ENCODE measurements around the gene TTLL9.

DNA sequence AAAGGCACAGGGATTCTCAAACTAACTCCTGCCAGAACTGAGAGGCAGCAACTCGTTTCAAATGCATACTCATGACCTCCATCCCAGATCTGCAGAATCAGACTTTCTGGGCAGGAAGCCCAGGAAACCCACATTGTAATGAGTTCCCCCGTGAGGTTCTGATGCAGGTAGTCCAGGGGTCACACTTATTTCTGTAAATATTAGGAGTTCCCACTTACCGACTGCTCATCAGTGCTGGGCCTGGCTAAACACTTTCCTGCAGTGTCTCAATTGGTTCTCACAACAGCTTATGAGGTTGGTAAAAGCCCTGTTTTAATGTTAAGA lies 11.7 kb upstream of the TTLL9 start:
- TF ChIP-seq, protein P1, sequence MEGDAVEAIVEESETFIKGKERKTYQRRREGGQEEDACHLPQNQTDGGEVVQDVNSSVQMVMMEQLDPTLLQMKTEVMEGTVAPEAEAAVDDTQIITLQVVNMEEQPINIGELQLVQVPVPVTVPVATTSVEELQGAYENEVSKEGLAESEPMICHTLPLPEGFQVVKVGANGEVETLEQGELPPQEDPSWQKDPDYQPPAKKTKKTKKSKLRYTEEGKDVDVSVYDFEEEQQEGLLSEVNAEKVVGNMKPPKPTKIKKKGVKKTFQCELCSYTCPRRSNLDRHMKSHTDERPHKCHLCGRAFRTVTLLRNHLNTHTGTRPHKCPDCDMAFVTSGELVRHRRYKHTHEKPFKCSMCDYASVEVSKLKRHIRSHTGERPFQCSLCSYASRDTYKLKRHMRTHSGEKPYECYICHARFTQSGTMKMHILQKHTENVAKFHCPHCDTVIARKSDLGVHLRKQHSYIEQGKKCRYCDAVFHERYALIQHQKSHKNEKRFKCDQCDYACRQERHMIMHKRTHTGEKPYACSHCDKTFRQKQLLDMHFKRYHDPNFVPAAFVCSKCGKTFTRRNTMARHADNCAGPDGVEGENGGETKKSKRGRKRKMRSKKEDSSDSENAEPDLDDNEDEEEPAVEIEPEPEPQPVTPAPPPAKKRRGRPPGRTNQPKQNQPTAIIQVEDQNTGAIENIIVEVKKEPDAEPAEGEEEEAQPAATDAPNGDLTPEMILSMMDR (IDR thresholded peaks at IDR 0.05): no peak
- no peak for TF ChIP-seq SIN3A (IDR thresholded peaks at IDR 0.05; ENCODE audit: borderline replicate concordance, insufficient read depth, low read depth, low read length)

Data from Panc1 (cell line).